ENCODE results near the gene TSPAN2.

TSPAN2 gene

GRCh38 chr1:115089420-115090185, at the start of gene TSPAN2:
TSS of gene TSPAN2 (minus strand) at chr1:115089503. CDS start at chr1:115089432, 71 bp downstream.
- DNase-seq (ENCODE audit: low spot score), result peak; percentile 63

- peak; percentile 53 for DNase-seq (ENCODE audit: low spot score)
These were observed 49.7 kb upstream of the TSPAN2 start for GRCh38 chr1:115138973-115139372.

GRCh38 chr1:115138271-115138670, 49.0 kb upstream of the TSPAN2 start:
- no peak for DNase-seq (ENCODE audit: low spot score)

- DNase-seq (ENCODE audit: low spot score), result no peak
These were observed 47.9 kb upstream of the TSPAN2 start for GRCh38 chr1:115137191-115137590.

- DNase-seq (ENCODE audit: low spot score), result no peak
These were observed 47.4 kb upstream of the TSPAN2 start for GRCh38 chr1:115136706-115137105.

- no peak for DNase-seq (ENCODE audit: low spot score)
These were observed 46.8 kb upstream of the TSPAN2 start for GRCh38 chr1:115136106-115136505.

GRCh38 chr1:115135681-115136080, 46.4 kb upstream of the TSPAN2 start:
- DNase-seq (ENCODE audit: low spot score), result no peak

- DNase-seq (ENCODE audit: low spot score), result no peak
These were observed 45.7 kb upstream of the TSPAN2 start for GRCh38 chr1:115134850-115135480.

- DNase-seq (ENCODE audit: low spot score), result no peak
These were observed 44.9 kb upstream of the TSPAN2 start for GRCh38 chr1:115134231-115134630.

- DNase-seq (ENCODE audit: low spot score), result no peak
These were observed 44.1 kb upstream of the TSPAN2 start for GRCh38 chr1:115133440-115133839.

- DNase-seq (ENCODE audit: low spot score), result no peak
These were observed 41.5 kb upstream of the TSPAN2 start for GRCh38 chr1:115130786-115131185.

GRCh38 chr1:115129071-115129640, 39.9 kb upstream of the TSPAN2 start:
- DNase-seq (ENCODE audit: low spot score), result no peak

GRCh38 chr1:115127539-115127938, 38.2 kb upstream of the TSPAN2 start:
- DNase-seq (ENCODE audit: low spot score), result no peak

- DNase-seq (ENCODE audit: low spot score), result no peak
These were observed 37.2 kb upstream of the TSPAN2 start for GRCh38 chr1:115126516-115126915.

- no peak for DNase-seq (ENCODE audit: low spot score)
These were observed 33.8 kb upstream of the TSPAN2 start for GRCh38 chr1:115123116-115123515.

- DNase-seq (ENCODE audit: low spot score), result no peak
These were observed 32.5 kb upstream of the TSPAN2 start for GRCh38 chr1:115121793-115122192.

- DNase-seq (ENCODE audit: low spot score), result no peak
These were observed 31.0 kb upstream of the TSPAN2 start for GRCh38 chr1:115120296-115120695.

GRCh38 chr1:115118611-115119010, 29.3 kb upstream of the TSPAN2 start:
- no peak for DNase-seq (ENCODE audit: low spot score)

- DNase-seq (ENCODE audit: low spot score), result no peak
These were observed 28.8 kb upstream of the TSPAN2 start for GRCh38 chr1:115118086-115118485.

- no peak for DNase-seq (ENCODE audit: low spot score)
These were observed 28.0 kb upstream of the TSPAN2 start for GRCh38 chr1:115117298-115117697.

GRCh38 chr1:115116512-115116911, 27.2 kb upstream of the TSPAN2 start:
- no peak for DNase-seq (ENCODE audit: low spot score)

GRCh38 chr1:115115521-115116161, 26.3 kb upstream of the TSPAN2 start:
- no peak for DNase-seq (ENCODE audit: low spot score)

GRCh38 chr1:115114308-115114707, 25.0 kb upstream of the TSPAN2 start:
- peak; percentile 29 for DNase-seq (ENCODE audit: low spot score)

Data from CD4-positive, alpha-beta T cell treated with Interleukin-15 for 4 hours (primary cell).